GM19463 (cell line): ENCODE data around the gene PRICKLE4.
"Not testable (repeated sequence)": the region's sequence is repeated elsewhere in the genome, so short reads cannot be mapped to it uniquely, and the experiment has no call there.

Experiments
- ATAC-seq: cut with Tn5 transposase; IDR thresholded peaks from one replicate; pipeline ENCODE4 v1.9.1; 2021; ENCODE audit warnings: mild to moderate bottlenecking, moderate library complexity; ENCODE audit not compliant: unreplicated experiment

Gene PRICKLE4

DNA sequence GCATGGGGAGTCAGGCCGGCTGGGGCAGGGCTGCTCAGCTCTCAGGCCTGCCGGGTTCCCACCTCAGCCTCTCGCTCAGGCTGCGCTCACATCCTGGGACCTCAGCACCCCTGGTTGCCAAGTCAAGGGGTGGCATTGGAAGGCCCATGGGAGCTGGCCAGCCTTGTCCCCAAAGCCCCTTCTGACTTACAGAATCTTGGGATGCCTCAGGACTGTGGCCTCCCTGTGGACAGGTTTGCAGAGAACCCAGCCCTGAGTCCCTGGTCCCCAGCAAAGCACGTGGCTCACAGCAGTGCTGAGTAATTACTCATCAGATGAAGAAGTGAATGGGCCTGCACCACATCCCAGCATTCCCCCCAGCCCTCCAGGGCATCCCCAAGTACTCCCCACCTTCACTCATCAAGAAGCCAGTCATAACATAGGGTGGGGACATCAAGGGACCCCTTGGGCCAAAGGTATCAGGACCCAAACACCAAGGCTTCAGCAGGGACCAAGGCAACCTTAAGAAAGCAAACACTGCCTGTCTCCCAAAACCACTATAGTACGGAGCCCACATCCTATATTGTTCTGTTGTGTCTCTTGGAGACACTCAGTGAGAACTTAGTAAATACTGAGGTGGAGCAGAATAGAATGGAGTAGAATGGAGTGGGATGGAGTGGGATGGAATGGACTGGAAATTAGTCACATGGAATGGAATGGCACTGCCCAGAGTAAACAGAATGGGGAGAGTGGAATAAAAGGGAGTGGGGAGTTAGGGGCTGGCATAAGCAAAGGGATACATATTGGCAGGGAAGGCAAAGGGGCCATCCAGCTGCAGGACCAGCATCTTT is 37.0 kb upstream of the PRICKLE4 start:
- ATAC-seq, result no peak

DNA sequence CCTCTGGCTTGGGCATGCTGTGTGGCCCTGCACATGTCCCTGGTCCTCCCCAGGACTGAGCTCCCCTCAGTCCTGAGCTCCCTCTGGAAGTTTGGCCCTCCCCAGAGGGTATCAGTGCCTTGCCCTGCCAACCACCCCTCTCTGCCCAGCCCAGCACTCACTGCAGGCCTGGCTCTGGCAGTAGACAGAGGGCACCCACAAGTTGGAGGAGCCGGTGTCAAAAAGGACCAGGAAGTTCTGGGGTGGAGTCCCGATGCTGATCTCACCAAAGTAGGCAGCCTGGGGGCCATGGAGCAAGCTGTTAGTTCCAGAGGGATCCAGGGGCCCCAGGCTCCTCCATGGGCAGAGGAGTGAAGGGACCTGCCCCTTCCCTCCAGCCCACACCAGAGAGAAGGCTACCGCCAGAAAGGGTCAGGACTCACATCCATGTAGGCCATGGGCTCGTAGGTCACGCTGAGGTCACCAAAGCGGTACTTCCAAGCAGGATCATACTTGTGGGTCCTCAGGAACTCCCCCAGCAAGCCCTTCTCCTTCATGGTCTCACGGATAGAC is 36.3 kb upstream of the PRICKLE4 start:
- no peak for ATAC-seq

GRCh38 chr6:41746107-41746506 is 34.5 kb upstream of the PRICKLE4 start:
- ATAC-seq, result no peak

DNA sequence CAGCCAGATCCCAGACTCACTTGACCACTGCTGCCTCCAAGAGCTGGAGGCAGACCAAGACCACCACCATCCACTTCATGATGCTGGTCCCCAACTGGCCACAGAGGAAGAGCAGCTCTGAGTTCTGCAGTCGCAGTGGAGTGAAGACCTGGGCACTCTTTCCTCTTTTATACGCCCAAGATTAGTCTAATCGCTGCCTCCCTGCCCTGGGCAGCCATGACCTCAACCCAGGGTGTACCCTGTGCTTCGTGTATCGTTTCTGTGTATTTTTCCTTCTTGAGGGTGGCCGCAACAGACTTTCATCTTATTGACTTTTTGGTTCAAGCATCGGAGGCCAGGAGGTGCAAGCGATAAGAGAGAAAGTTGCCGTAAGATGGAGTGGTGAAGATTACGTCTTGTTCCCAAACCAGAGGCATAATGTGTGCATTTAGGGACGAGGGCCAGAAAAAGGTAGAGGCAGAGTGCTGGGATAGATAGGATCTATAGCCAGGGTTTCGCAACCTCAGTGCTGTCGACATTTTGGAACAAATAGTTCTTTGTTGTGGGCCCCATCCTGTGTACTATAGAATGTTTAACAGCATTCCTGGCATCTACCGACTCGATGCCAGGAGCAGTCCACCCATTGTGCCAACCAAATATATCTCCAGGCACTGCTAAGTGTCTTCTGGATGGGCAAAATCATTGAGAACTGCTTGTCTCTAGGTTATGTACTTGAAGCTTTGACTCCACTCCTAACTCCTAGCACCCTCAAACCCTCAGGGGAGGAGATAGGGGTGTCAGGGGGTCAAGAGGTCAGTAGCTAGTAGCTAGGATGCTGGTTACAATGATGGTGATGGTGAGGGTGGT is 33.1 kb upstream of the PRICKLE4 start, which contains the start of gene PGC:
TSS of gene PGC (minus strand) at position 142 of the 846 bp plus-strand sequence. CDS start at position 79, 63 bp downstream.
- ATAC-seq, result no peak

DNA sequence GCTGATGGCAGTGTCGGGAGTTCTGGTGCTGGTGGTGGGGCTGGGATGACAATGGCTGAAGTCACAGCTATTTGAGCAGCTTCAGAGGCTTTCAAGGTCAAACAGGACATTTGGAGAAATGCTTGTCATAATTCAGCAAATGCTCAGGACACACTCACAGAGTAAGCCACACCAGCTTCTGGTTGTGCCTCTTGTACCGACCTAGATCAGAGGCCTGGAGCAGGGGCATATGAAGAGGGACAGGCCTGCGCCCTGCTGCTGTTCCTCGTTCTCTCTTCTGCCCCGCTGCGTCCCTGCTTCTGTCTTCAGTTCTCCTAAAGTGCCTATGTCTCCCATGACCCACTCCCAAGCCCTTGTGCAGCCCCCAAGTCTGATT is 32.5 kb upstream of the PRICKLE4 start:
- ATAC-seq, result no peak

DNA sequence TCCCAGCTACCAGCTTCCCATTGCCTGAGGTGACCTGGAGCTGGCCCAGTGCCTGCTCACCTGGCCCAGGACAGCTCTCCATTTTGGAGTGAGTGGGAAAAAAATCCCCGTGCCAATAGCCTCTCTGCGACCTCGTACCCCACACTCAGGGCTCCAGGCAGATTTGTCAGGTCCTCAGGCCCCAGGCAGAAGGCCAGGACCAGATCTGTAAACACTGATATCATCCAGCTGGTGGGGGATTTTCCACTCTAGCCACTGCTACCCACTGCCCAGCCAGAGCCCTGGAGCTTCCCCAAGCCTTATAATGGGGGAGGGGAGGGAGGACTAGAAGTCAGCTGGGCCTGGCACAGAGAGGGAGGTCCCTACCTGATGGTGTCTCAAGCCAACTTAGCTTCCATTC is 32.0 kb upstream of the PRICKLE4 start:
- no peak for ATAC-seq

DNA sequence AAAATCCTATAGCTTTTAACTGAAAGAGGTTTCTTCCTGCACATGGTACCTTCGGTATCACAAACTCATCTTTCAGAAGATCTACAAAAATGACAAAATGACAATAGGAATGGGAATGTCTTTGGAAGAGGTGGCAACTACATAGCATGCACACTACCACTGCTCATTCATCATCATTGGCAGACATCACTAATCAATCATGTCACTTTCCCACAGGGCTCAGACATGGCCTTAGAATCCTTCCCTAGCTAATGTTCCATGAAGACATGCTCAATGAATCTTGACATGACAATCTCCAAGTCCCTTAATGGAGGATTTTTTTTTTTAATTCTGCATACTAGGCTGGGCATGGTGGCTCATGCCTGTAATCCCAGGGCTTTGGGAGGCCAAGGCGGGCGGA is 30.2 kb upstream of the PRICKLE4 start:
- ATAC-seq, result no peak

DNA sequence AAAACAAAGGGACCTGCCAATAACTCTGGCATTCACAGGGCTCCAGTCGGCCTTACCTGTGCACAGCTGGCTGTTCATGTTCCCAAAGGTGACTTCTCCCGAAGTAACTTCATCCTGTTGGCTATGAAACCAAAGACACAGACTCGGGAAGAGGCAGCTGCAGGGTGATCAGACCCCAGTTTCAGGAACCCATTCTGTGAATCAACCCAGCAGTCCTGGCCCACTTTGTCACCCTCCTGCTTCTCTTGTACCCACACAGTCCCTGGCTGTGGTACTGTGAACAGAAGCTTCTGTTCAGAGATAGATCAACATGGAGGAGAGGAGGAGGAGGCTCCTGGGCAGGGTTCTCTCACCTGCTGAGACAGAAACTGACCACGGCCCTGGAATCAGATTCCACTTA is 24.7 kb upstream of the PRICKLE4 start:
- ATAC-seq, result no peak

- ATAC-seq, result no peak
These were observed 24.2 kb upstream of the PRICKLE4 start for GRCh38 chr6:41756354-41756753.

DNA sequence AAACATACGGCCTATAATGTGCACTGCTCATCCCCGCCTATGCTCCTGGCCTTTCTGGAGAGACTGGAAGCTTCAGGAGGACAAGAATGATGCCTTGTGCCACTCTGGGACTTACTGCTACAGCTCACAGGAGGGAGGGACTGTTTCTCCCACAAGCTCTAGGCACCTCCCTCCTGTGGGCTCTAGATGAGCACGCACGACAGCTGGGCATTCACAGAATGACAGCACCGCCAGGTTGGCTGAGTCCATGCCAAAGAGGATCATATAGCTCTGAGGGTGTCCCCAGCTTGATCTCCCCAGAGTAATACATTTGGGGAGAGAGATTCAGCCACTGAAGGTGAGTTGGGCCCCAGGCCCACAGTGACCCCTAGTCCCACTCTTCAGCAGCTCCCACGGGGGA is 23.3 kb upstream of the PRICKLE4 start:
- ATAC-seq, result no peak

DNA sequence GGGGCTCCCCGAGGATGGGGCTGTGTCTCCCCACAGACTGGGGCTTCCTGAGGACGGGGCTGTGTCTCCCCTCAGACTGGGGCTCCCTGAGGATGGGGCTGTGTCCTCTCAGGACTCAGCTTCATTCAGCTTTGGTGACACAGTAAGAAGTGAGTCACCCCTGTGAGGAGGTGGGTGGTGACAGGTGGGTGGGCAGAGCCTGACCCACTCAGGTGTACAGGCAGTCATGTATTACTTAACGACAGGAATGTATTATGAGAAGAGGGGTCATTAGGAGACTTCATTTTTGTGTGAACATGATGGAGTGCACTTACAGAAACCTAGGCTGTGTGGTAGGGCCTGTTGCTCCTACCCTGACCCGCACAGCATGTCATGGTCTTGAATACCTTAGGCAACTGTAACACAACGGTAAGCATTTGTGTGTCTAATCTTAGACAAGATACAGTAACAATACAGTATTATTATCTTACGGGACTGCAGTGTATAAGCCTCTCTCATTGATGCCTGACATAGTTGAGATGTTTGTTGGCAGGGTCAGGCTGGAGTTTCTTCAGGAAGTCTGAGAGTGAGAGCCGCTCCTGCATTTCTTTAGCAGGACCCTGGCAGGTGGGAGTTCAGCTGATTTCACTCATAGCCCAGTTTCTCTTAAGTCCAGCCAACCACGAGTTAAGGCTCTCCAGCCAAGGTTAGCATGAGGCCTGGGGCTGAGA is 22.5 kb upstream of the PRICKLE4 start:
- no peak for ATAC-seq

DNA sequence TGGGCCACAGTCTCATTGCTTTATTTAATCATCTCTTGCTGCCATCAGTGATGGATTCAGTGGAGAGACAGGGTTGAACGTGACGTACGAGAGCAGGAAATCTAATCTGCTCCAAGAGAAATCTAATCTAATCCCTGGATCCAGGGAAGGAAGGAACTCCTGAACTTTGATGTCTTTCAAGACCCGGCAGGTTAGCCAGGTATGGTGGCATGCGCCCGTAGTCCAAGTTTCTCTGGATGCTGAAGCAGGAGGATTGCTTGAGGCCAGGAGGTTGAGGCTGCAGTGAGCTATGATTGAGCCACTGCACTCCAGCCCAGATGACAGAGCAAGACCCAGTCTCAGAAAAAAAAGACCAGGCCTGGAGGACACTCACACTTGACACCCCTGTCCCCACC is 21.9 kb upstream of the PRICKLE4 start:
- ATAC-seq, result no peak

DNA sequence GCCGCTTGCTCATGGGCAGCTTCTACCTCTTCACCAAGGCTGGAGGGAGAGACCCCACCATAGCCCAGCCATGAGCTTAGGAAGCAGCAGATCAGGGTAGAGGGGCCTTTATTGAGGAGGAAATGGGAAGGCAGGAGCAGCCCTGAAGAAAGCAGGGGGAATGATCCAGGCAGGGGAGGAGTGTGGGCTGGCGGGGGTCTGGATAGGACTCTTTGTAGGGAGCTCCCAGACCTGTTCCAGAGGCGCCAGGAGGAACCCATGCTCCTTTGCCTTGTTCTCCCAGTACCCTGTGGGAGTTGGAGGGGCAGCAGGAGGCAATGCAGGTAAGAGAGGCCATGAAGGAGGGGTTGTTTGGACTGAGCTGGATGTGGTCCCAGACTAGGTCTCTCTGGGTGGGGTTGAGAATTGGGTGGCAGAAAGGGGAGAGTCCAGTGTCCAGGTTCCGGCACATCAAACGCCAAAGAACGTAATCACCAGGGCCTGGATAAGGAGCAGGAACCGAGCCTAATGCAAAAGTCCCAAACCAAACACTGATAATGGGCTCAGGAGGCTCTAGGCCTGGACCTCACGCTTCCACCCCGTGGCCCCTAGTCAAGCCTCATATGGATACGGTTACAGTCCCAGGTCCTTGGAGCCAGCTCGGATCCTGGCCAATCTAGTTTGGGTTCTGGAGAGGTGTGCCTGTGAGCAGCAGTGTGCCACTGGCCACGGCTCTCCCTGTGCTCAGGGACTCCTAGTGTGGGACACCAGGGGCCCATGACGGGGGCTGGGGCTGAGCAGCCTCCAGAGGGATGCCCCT is 21.3 kb upstream of the PRICKLE4 start:
- ATAC-seq, result no peak

- ATAC-seq, result no peak
These were observed 20.5 kb upstream of the PRICKLE4 start for GRCh38 chr6:41759905-41760579.

DNA sequence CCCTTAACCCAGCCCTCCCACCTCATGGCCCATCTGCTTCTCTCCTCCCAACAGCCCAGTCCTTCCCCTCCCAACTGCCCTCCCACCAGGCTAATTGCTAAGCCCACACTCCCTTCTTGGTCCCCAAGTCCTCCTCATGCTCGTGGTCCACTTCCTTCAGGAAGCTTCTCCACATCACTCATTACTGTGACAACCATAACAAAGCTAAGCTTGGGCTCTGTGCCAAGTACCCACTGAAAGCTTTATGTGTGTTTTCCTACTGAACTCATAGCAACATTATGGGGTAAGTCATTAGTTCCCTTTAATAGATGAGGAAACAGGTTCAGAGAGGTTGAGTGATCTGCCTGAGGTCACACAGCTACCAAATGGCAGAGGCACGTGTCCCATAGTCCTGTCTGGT is 17.1 kb upstream of the PRICKLE4 start:
- no peak for ATAC-seq

- not testable (repeated sequence) for ATAC-seq
These were observed 14.4 kb upstream of the PRICKLE4 start for GRCh38 chr6:41766043-41766664.

GRCh38 chr6:41767112-41767833 is 13.3 kb upstream of the PRICKLE4 start:
- ATAC-seq, result no peak

- ATAC-seq, result no peak
These were observed 11.9 kb upstream of the PRICKLE4 start for GRCh38 chr6:41768545-41769308.
